GM23338 (cell line): ENCODE results near the gene SRSF5. TPM values are rescaled to one million over a fixed set of nuclear protein-coding genes. Genes with fewer than 3 reads are reported as not detected.

Experiments used
- ATAC-seq: fragments of 200-7000 bp; cut with Tn5 transposase; 3 replicates; pipeline ENCODE4 v1.9.1; 2020
- DNase-seq: peaks from one replicate; pipeline ENCODE4 v3.0.0-alpha.2; 2015; ENCODE audit warnings: low spot score
- H2AFZ ChIP-seq: fragments of 200-600 bp; sonication (generic); 2 replicates; pipeline ENCODE4 v1.8.0; 2016; ENCODE audit warnings: antibody characterized with exemption, mild to moderate bottlenecking, moderate library complexity
- H3F3A ChIP-seq: fragments of 200-600 bp; sonication (generic); replicated peaks from 2 replicates; pipeline ENCODE4 v1.8.0; 2017; ENCODE audit warnings: antibody characterized with exemption, mixed run types, low read depth
- H3K27ac ChIP-seq: fragments of 200-600 bp; sonication (generic); 2 replicates; pipeline ENCODE4 v1.6.1; 2016; ENCODE audit warnings: low read depth
- H3K27me3 ChIP-seq: fragments of 200-600 bp; sonication (generic); 2 replicates; pipeline ENCODE4 v1.8.0; 2016; ENCODE audit warnings: mild to moderate bottlenecking, mixed run types, moderate library complexity; ENCODE audit not compliant: insufficient read depth
- H3K36me3 ChIP-seq: fragments of 200-600 bp; sonication (generic); 2 replicates; pipeline ENCODE4 v1.8.0; 2016; ENCODE audit warnings: mild to moderate bottlenecking; ENCODE audit not compliant: insufficient read depth
- H3K4me1 ChIP-seq: fragments of 200-600 bp; sonication (generic); 2 replicates; pipeline ENCODE4 v1.8.0; 2016; ENCODE audit warnings: mild to moderate bottlenecking, moderate library complexity; ENCODE audit not compliant: insufficient read depth
- H3K4me2 ChIP-seq: fragments of 200-600 bp; sonication (generic); 2 replicates; pipeline ENCODE4 v1.7.1; 2017; ENCODE audit warnings: mixed run types
- H3K4me3 ChIP-seq: fragments of 200-600 bp; sonication (generic); 2 replicates; pipeline ENCODE4 v1.6.1; 2016; ENCODE audit warnings: mixed run types
- H3K79me2 ChIP-seq: fragments of 200-600 bp; sonication (generic); replicated peaks from 2 replicates; pipeline ENCODE4 v1.8.0; 2017; ENCODE audit warnings: mild to moderate bottlenecking; ENCODE audit not compliant: insufficient read depth
- H3K9me2 ChIP-seq: fragments of 200-600 bp; sonication (generic); 2 replicates; pipeline ENCODE4 v1.8.0; 2017; ENCODE audit not compliant: insufficient read depth
- H4K20me1 ChIP-seq: fragments of 200-600 bp; sonication (generic); replicated peaks from 2 replicates; pipeline ENCODE4 v1.8.0; 2017; ENCODE audit warnings: mild to moderate bottlenecking; ENCODE audit not compliant: insufficient read depth
- H3K27ac Mint-ChIP-seq: 2 replicates; pipeline ENCODE4 v1.8.0; 2020; ENCODE audit warnings: inconsistent platforms, mild to moderate bottlenecking, moderate library complexity, mixed read lengths
- H3K27me3 Mint-ChIP-seq: 3 replicates; pipeline ENCODE4 v1.8.0; 2022; ENCODE audit warnings: low read depth, mild to moderate bottlenecking, moderate library complexity, mixed read lengths, inconsistent platforms; ENCODE audit not compliant: insufficient read depth, poor library complexity
- H3K36me3 Mint-ChIP-seq: 3 replicates; pipeline ENCODE4 v1.8.0; 2021; ENCODE audit warnings: low read depth, mild to moderate bottlenecking, inconsistent platforms, moderate library complexity, mixed read lengths
- H3K4me1 Mint-ChIP-seq: 3 replicates; pipeline ENCODE4 v1.8.0; 2020; ENCODE audit warnings: mild to moderate bottlenecking, inconsistent platforms, mixed read lengths
- H3K4me3 Mint-ChIP-seq: 3 replicates; pipeline ENCODE4 v1.8.0; 2021; ENCODE audit warnings: moderate library complexity, mild to moderate bottlenecking, inconsistent platforms, mixed read lengths
- H3K9me3 Mint-ChIP-seq: 3 replicates; pipeline ENCODE4 v1.8.0; 2020; ENCODE audit warnings: moderate library complexity, mild to moderate bottlenecking, inconsistent platforms, mixed read lengths
- CREB1 ChIP-seq: fragments of 250-450 bp; sonication (Bioruptor Pico); IDR thresholded peaks from 2 replicates; pipeline ENCODE4 v1.5.0; 2020; ENCODE audit warnings: low read depth, mild to moderate bottlenecking, moderate library complexity
- EZH2 ChIP-seq: fragments of 200-600 bp; sonication (generic); IDR thresholded peaks from one replicate; pipeline ENCODE4 v1.8.0; 2017; ENCODE audit warnings: antibody characterized with exemption, mild to moderate bottlenecking, low read depth; ENCODE audit not compliant: unreplicated experiment
- EZH2phosphoT487 ChIP-seq: fragments of 200-600 bp; sonication (generic); IDR thresholded peaks from one replicate; pipeline ENCODE4 v1.8.1; 2018; ENCODE audit warnings: antibody characterized with exemption; ENCODE audit not compliant: unreplicated experiment
- JUNB ChIP-seq: IDR thresholded peaks from one replicate; pipeline ENCODE4 v1.6.1; 2016; ENCODE audit warnings: antibody characterized with exemption; ENCODE audit not compliant: unreplicated experiment
- NANOG ChIP-seq: IDR thresholded peaks from 2 replicates; pipeline ENCODE4 v1.6.1; 2016; ENCODE audit warnings: antibody characterized with exemption, borderline replicate concordance
- POLR2AphosphoS5 ChIP-seq: IDR thresholded peaks from 2 replicates; pipeline ENCODE4 v1.6.1; 2016; ENCODE audit warnings: antibody characterized with exemption, low read depth
- STAT1 ChIP-seq: IDR thresholded peaks from one replicate; pipeline ENCODE4 v1.6.1; 2016; ENCODE audit warnings: antibody characterized with exemption; ENCODE audit not compliant: unreplicated experiment
- ZNF114 ChIP-seq: fragments of 250-450 bp; sonication (Bioruptor Pico); IDR thresholded peaks from 2 replicates; pipeline ENCODE4 v1.5.0; 2020; ENCODE audit warnings: mild to moderate bottlenecking, moderate library complexity
- ZNF331 ChIP-seq: fragments of 250-450 bp; sonication (Bioruptor Pico); IDR thresholded peaks from 2 replicates; pipeline ENCODE4 v1.5.0; 2020; ENCODE audit warnings: low read depth, mild to moderate bottlenecking, moderate library complexity
- polyA plus RNA-seq: library from polyadenylated mRNA; unstranded; fragments of >200 nt; fragmentation: Nextera tagmentation; extraction: Ambion mirVana; gene quantifications from 2 replicates; pipeline ENCODE4 v1.2.1, GENCODE V29; 2016
- total RNA-seq: library from RNA; depleted of rRNA; stranded (reverse); fragments of >200 nt; shearing (Covaris generic); gene quantifications from 2 replicates; pipeline ENCODE4 v1.2.3, GENCODE V29; 2014
- TF ChIP-seq, protein P1 (sequence below): IDR thresholded peaks from 2 replicates; pipeline ENCODE4 v1.6.1; 2016; ENCODE audit warnings: antibody characterized with exemption
- TF ChIP-seq, protein P2 (sequence below), 2 experiments: fragments of 200-600 bp in 1 of 2; sonication (generic) in 1 of 2; conservative IDR thresholded peaks; 2 replicates each; pipeline versions ENCODE4 v1.5.1 to v1.6.1; 2016 to 2017; ENCODE audit warnings: antibody characterized with exemption in 2 of 2, low read depth in 2 of 2, mild to moderate bottlenecking in 2 of 2, moderate library complexity in 1 of 2

Gene SRSF5
- total and polyA plus RNA-seq, 2 experiments from 2014 or later = 172 to 389 TPM

DNA sequence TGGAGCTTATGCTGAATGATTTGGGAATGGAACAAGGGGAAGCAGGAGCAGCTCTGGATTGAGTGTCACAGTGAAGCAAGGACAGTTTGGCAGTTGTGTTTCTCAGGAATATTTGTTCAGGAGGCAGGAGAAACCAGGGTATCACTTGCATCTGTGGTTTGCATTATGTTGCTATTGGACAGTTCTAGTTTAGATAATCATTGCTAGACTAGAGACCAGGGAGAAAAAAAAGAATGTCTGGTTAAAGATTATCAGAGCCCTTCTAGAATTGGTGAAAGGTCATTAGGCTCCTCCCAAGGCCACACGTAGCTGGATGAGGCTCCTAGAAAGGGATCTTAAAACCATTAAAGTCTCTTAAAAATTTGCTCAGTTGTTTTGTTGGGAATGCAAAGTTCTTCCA lies 17.0 kb upstream of the SRSF5 start:
- Histone ChIP-seq H3K36me3 (peaks cover 5% of the 10 kb centered on the region; the same call in 1 of the 2 replicates), H4K20me1 (no peaks in the 10 kb centered on the region), H3K9me2 (no peaks in the 10 kb centered on the region), H3K4me2 (no peak overlapping the region), H3K4me3 (no peak overlapping the region), H2AFZ (no peak overlapping the region), H3K4me1 (no peaks in the 10 kb centered on the region), H3K79me2 (no peaks in the 10 kb centered on the region), H3K27me3 (no peaks in the 10 kb centered on the region), H3F3A (no peaks in the 10 kb centered on the region), H3K27ac (no peak overlapping the region)
- ATAC-seq (no peak), DNase-seq (no peak)
- Mint-ChIP-seq H3K27me3 (peaks cover 2% of the 10 kb centered on the region), H3K4me3 (no peak overlapping the region), H3K4me1 (peaks cover 5% of the 10 kb centered on the region; the same call in 1 of the 3 replicates), H3K36me3 (peaks cover 6% of the 10 kb centered on the region; the same call in 1 of the 3 replicates), H3K9me3 (peaks cover 8% of the 10 kb centered on the region; the same call in 2 of the 3 replicates), H3K27ac (no peak overlapping the region)
- TF ChIP-seq, protein P1, sequence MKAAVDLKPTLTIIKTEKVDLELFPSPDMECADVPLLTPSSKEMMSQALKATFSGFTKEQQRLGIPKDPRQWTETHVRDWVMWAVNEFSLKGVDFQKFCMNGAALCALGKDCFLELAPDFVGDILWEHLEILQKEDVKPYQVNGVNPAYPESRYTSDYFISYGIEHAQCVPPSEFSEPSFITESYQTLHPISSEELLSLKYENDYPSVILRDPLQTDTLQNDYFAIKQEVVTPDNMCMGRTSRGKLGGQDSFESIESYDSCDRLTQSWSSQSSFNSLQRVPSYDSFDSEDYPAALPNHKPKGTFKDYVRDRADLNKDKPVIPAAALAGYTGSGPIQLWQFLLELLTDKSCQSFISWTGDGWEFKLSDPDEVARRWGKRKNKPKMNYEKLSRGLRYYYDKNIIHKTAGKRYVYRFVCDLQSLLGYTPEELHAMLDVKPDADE = no peak

DNA sequence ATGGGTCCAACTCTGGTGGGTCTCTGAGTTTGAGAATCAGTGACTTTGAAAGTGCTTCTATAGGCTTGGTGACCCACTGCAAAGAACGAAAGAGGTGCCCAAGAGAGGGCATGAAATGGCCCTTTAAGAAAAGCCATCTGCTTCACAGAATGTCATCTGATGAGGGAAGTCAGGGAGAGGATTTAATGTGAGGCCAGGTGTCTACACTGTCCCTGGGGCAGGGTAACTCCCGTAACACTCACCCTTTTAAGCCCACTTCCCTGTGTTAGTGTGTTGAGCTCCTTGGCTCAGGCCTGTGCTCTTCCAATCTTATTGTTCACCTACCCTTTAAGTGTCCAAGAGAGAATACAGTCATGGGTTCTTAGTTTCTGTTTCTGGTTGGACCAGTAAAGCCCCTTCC lies 16.4 kb upstream of the SRSF5 start:
- H2AFZ ChIP-seq = no peak overlapping the region
- H3K9me2 ChIP-seq = no peaks in the 10 kb centered on the region
- H3K4me1 ChIP-seq = no peaks in the 10 kb centered on the region
- no peaks in the 10 kb centered on the region for H3K27me3 ChIP-seq
- H3K4me1 Mint-ChIP-seq = peaks cover 5% of the 10 kb centered on the region; the same call in 1 of the 3 replicates
- H3K9me3 Mint-ChIP-seq = peaks cover 8% of the 10 kb centered on the region; the same call in 2 of the 3 replicates
- peaks cover 6% of the 10 kb centered on the region; the same call in 1 of the 3 replicates for H3K36me3 Mint-ChIP-seq
- ATAC-seq = no peak
- H4K20me1 ChIP-seq = no peaks in the 10 kb centered on the region
- no peaks in the 10 kb centered on the region for H3K36me3 ChIP-seq
- H3K27me3 Mint-ChIP-seq = peaks cover 2% of the 10 kb centered on the region
- DNase-seq = no peak
- no peak overlapping the region for H3K4me2 ChIP-seq
- H3K27ac Mint-ChIP-seq = no peak overlapping the region
- no peak for TF ChIP-seq JUNB
- no peak for TF ChIP-seq NANOG
- no peak for TF ChIP-seq ZNF114 (CRISPR knock-in tag)
- no peak for TF ChIP-seq EZH2
- TF ChIP-seq CREB1 (CRISPR knock-in tag) = no peak
- no peaks in the 10 kb centered on the region for H3K79me2 ChIP-seq
- no peak overlapping the region for H3K4me3 Mint-ChIP-seq
- no peak overlapping the region for H3K27ac ChIP-seq
- no peak overlapping the region for H3K4me3 ChIP-seq
- H3F3A ChIP-seq = no peaks in the 10 kb centered on the region

DNA sequence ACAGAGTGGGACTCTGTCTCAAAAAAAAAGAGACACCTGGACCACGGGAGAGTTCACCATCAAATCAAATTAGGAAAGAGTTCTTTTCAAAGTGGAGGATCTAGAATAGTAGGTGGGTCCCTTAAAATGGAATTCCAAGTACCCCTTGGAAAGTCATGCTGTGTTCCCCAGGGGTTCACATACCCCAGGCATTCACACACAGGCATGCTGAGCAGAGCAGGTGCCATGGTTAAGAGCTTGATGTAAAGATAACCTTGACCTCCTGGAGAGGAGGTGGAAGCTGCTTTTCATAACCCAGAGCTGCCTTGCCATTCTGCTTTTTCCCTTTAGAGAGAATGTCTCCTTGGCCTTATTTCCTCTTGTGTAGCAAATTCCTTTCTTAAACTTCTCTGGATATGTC lies 14.2 kb upstream of the SRSF5 start:
- Histone ChIP-seq H3K4me1 (no peaks in the 10 kb centered on the region), H3K36me3 (no peaks in the 10 kb centered on the region), H3K9me2 (no peaks in the 10 kb centered on the region), H3K27ac (no peak overlapping the region), H3K79me2 (no peaks in the 10 kb centered on the region), H2AFZ (0 out of 2 replicates have a peak overlapping the region, but pooled peaks have one; percentile 19), H3K4me3 (no peak overlapping the region), H3F3A (no peaks in the 10 kb centered on the region), H3K4me2 (no peak overlapping the region), H3K27me3 (no peaks in the 10 kb centered on the region), H4K20me1 (no peaks in the 10 kb centered on the region)
- TF ChIP-seq ZNF331 (no peak), POLR2AphosphoS5 (no peak), STAT1 (no peak), CREB1 (CRISPR knock-in tag) (no peak), EZH2phosphoT487 (no peak)
- TF ChIP-seq, protein P1 = no peak
- TF ChIP-seq, protein P2, sequence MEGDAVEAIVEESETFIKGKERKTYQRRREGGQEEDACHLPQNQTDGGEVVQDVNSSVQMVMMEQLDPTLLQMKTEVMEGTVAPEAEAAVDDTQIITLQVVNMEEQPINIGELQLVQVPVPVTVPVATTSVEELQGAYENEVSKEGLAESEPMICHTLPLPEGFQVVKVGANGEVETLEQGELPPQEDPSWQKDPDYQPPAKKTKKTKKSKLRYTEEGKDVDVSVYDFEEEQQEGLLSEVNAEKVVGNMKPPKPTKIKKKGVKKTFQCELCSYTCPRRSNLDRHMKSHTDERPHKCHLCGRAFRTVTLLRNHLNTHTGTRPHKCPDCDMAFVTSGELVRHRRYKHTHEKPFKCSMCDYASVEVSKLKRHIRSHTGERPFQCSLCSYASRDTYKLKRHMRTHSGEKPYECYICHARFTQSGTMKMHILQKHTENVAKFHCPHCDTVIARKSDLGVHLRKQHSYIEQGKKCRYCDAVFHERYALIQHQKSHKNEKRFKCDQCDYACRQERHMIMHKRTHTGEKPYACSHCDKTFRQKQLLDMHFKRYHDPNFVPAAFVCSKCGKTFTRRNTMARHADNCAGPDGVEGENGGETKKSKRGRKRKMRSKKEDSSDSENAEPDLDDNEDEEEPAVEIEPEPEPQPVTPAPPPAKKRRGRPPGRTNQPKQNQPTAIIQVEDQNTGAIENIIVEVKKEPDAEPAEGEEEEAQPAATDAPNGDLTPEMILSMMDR (conservative IDR thresholded peaks at IDR 0.05; ENCODE audit: low read depth in 2 of 2) = no peak
- DNase-seq (no peak), ATAC-seq (peak; percentile 77)
- Mint-ChIP-seq H3K4me3 (no peak overlapping the region), H3K27me3 (peaks cover 4% of the 10 kb centered on the region), H3K4me1 (peaks cover 5% of the 10 kb centered on the region; the same call in 1 of the 3 replicates), H3K36me3 (no peaks in the 10 kb centered on the region), H3K27ac (no peak overlapping the region), H3K9me3 (no peaks in the 10 kb centered on the region)
